Measurements from ENCODE around the gene MED13L.

GRCh38 chr12:116131176-116131575, 146.3 kb downstream of the MED13L start:
- TF ChIP-seq POLR2AphosphoS5 (IDR thresholded peaks at IDR 0.05): no peak
- TF ChIP-seq, protein P1, sequence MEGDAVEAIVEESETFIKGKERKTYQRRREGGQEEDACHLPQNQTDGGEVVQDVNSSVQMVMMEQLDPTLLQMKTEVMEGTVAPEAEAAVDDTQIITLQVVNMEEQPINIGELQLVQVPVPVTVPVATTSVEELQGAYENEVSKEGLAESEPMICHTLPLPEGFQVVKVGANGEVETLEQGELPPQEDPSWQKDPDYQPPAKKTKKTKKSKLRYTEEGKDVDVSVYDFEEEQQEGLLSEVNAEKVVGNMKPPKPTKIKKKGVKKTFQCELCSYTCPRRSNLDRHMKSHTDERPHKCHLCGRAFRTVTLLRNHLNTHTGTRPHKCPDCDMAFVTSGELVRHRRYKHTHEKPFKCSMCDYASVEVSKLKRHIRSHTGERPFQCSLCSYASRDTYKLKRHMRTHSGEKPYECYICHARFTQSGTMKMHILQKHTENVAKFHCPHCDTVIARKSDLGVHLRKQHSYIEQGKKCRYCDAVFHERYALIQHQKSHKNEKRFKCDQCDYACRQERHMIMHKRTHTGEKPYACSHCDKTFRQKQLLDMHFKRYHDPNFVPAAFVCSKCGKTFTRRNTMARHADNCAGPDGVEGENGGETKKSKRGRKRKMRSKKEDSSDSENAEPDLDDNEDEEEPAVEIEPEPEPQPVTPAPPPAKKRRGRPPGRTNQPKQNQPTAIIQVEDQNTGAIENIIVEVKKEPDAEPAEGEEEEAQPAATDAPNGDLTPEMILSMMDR (IDR thresholded peaks at IDR 0.05): no peak
- no peak for TF ChIP-seq POLR2A (IDR thresholded peaks at IDR 0.05)

Data from breast epithelium (tissue), 3 donors.